Mucosa of stomach (tissue), 1 donor: ENCODE data around the gene CDH4.

ENCODE experiments used
- H3K27me3 ChIP-seq: one replicate; pipeline ENCODE4 v1.7.0; 2013; ENCODE audit warnings: mild to moderate bottlenecking, low read length; ENCODE audit not compliant: control insufficient read depth, insufficient read depth
- H3K36me3 ChIP-seq: one replicate; pipeline ENCODE4 v1.7.0; 2013; ENCODE audit warnings: low read length; ENCODE audit not compliant: control insufficient read depth, insufficient read depth
- H3K4me1 ChIP-seq: one replicate; pipeline ENCODE4 v1.7.0; 2013; ENCODE audit warnings: mild to moderate bottlenecking, low read length; ENCODE audit not compliant: control insufficient read depth, insufficient read depth
- H3K4me3 ChIP-seq: one replicate; pipeline ENCODE4 v1.7.0; 2013; ENCODE audit warnings: low read length
- H3K9ac ChIP-seq: one replicate; pipeline ENCODE4 v1.7.0; 2013; ENCODE audit warnings: mild to moderate bottlenecking, low read length, moderate library complexity
- H3K9me3 ChIP-seq: one replicate; pipeline ENCODE4 v1.7.0; 2013; ENCODE audit warnings: mild to moderate bottlenecking, low read length, moderate library complexity; ENCODE audit not compliant: control insufficient read depth
- donor health status: Pancreatic carcinoma.

The CDH4 gene

DNA sequence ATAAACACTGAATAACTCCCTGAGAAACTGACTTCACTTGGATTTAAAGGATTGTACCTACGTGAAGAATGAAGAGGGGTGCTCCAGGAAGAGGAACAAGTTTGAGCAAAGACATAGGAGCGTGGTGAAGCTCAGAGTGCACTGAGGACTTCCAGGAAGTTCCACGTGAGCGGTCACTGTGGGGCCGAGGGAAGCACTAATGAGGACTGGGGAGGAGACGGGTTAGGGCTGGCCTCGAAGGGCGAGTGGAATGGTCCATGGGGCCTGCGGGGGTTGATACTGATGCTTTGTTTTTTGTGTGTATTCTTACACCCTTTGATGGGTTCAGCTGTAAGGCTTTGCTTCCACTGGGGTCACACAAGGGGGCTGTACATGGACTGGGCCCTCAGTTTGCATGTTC is 91.9 kb downstream of the CDH4 start:
- no peaks in the 10 kb centered on the region for H3K4me1 ChIP-seq
- H3K27me3 ChIP-seq: no peaks in the 10 kb centered on the region
- H3K4me3 ChIP-seq: no peak overlapping the region
- H3K36me3 ChIP-seq: no peaks in the 10 kb centered on the region
- no peaks in the 10 kb centered on the region for H3K9me3 ChIP-seq
- no peak overlapping the region for H3K9ac ChIP-seq

DNA sequence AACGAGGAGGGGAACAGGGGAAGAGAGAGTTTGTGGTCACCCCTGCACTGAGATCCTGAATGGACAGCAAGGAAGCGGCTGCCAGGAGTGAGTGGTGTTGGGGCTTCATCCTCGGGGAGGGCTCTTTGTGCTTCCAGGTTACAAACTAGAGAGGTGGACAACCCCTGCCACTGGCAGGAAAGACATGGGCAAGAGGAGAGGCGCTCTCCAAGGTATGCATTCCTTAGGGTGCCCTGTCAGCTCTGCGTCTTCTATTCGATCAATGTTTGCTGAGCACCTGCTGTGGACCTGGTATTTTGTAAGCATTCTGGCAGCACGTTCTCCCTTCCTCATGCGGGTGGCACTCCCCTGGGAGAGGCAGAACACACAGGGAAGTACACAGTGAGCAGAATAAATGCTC is 93.6 kb downstream of the CDH4 start:
- Histone ChIP-seq H3K27me3 (no peaks in the 10 kb centered on the region), H3K9ac (no peak overlapping the region), H3K36me3 (no peaks in the 10 kb centered on the region), H3K4me3 (no peak overlapping the region), H3K4me1 (no peaks in the 10 kb centered on the region), H3K9me3 (no peaks in the 10 kb centered on the region)

DNA sequence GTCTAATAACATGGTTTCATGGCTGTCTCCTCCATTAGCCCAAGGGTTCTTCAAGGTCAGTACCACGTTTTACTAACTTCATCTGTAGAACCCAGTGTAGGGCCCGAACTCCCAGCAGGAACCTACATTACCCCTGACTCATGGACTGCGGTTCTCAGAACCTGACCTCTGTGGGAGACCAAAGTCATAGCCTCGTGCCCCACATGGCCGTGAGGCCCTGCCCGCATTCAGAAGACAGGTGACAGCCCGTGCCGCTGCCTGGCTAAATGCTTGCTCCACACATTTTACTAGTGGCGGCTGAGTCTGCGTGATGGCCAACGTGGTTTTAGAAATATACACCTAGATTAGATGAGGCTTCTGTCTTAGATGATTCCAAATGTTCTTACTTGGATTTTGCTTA is 94.9 kb downstream of the CDH4 start:
- no peak overlapping the region for H3K9ac ChIP-seq
- no peaks in the 10 kb centered on the region for H3K4me1 ChIP-seq
- H3K27me3 ChIP-seq: no peaks in the 10 kb centered on the region
- no peak overlapping the region for H3K4me3 ChIP-seq
- no peaks in the 10 kb centered on the region for H3K36me3 ChIP-seq
- H3K9me3 ChIP-seq: no peaks in the 10 kb centered on the region

DNA sequence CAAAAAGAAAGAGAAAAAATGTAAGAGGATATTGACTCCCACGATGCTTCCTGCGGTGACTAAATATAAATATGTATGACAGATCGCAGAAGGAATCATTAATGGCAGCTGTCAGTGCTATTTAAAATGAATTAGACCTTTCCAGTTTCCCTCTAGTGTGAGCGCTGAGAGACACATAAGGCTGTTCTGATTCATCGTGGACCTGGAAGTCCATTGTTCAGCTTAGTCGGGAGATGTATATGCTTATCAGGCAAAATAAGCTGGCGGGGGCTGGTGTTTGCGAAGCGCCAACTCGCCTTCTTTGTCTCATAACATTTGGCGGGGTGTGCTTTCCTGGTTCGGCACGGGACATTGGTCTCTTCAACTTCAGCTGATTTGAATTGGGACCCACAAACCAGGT is 95.4 kb downstream of the CDH4 start:
- Histone ChIP-seq H3K4me3 (no peak overlapping the region), H3K9ac (no peak overlapping the region), H3K27me3 (peaks cover under 1% of the 10 kb centered on the region), H3K9me3 (no peaks in the 10 kb centered on the region), H3K4me1 (no peaks in the 10 kb centered on the region), H3K36me3 (no peaks in the 10 kb centered on the region)

DNA sequence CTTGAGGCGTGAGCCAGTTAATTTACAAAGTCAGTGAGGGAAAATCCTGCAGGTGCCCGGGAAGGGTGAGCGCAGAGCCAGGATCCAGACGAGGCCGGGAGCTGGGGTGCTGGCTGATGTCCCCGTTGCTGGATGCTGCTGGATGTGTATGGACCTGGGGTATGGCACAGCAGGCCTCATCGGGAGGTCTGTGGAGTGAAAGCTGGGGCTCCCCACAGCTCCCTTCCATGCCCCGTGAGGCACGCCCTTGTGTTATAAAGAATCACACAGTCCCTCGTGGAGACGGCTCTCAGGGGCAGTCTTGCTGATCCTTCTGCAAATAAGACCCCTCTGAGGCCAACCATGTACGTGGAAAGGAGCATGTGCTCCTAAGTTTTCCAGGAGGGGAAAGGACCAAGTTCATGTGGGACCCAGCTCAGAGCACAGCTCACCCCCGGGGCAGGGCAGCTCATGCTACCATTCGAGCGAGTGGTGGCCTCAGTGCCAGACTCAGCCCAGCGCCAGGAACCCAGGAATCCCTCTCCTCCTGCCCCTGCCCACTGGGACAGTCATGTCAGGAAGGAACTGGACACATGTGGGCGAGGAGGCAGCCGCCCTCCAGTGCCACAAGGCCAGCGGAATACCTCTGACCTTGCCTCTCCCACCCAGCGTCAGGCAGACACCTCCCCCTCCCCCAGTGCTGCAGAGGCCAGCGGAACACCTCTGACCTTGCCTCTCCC is 97.5 kb downstream of the CDH4 start:
- no peak overlapping the region for H3K4me3 ChIP-seq
- H3K9me3 ChIP-seq: no peaks in the 10 kb centered on the region
- H3K36me3 ChIP-seq: no peaks in the 10 kb centered on the region
- H3K9ac ChIP-seq: no peak overlapping the region
- peaks cover 6% of the 10 kb centered on the region for H3K27me3 ChIP-seq
- no peaks in the 10 kb centered on the region for H3K4me1 ChIP-seq

DNA sequence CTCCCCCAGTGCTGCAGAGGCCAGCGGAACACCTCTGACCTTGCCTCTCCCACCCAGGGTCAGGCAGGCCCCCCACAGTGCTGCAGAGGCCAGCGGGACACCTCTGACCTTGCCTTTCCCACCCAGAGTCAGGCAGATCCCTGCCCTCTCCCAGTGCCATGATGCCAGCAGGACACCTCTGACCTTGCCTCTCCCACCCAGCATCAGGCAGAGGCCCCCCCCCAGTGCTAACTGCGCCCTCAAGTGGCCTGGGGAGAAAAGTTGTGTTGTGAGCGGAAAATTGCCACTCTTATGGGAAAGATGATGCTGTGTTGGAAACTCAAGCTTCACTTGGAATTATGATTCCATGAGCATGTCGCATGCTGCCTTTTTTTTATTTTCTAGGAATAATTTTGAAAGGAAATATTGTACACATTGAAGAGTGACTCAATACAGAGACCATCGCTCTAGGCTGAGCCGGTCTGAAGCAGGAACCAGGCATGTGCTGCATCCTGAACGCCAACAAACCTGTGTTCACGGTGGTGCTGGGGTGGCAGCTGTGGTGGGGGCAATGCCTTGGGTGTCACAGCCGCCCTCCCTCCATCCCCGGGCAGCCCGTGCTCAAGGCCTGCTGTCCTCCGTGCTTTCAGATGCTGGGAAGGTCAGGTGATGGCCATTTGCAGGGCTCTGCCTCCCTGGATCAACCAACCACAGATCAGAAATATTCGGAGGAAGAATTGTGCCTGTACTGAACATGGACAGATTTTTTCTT is 98.6 kb downstream of the CDH4 start:
- no peaks in the 10 kb centered on the region for H3K9me3 ChIP-seq
- no peaks in the 10 kb centered on the region for H3K36me3 ChIP-seq
- H3K27me3 ChIP-seq: peaks cover 6% of the 10 kb centered on the region
- H3K9ac ChIP-seq: no peak overlapping the region
- no peaks in the 10 kb centered on the region for H3K4me1 ChIP-seq
- H3K4me3 ChIP-seq: no peak overlapping the region

DNA sequence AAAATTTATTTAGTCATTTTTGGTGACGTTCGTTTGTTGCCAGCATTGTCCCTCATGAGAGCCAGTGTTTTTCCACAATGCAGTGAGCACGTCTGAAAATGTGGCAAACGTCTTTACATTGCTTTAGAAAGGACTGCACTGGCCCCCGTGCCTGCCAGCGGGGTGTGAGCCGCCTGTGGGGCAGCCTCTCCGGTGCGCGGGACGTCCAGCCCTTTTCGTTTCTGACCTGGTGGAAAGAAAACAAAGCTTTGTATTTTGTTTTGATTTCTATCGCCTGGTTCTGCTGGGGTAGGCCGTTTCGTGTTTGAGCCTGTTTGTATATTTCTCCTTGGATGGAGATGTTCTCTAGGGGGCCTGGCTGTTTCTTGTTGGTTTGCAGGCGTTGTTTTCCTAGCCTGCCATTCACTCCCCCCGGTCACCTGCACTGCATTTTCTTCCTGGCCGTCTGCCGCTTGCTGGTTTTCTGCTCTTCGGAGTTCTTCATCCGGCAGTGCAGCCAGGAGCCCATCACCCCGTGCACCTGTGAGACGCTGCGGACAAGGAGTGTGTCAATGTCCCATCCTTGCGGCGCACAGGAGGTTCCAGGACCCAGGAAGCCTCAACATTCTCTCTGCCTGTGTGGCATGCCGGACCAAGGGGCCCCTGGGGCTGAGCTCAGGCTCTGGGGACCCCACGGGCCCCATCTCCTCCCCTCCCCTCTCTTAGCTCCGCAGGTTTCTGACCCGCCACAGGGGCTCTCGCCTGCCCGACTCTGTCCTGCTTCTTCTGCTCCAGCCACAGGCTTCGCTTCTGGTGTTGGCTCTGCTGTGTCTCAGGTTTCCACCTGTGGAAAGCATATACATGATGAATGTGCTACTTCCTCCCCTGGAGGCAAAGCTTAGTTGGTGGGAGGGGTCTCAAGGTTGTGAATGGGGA is 100.5 kb downstream of the CDH4 start:
- no peaks in the 10 kb centered on the region for H3K4me1 ChIP-seq
- peaks cover 6% of the 10 kb centered on the region for H3K27me3 ChIP-seq
- no peaks in the 10 kb centered on the region for H3K9me3 ChIP-seq
- H3K36me3 ChIP-seq: no peaks in the 10 kb centered on the region
- H3K9ac ChIP-seq: no peak overlapping the region
- H3K4me3 ChIP-seq: no peak overlapping the region

DNA sequence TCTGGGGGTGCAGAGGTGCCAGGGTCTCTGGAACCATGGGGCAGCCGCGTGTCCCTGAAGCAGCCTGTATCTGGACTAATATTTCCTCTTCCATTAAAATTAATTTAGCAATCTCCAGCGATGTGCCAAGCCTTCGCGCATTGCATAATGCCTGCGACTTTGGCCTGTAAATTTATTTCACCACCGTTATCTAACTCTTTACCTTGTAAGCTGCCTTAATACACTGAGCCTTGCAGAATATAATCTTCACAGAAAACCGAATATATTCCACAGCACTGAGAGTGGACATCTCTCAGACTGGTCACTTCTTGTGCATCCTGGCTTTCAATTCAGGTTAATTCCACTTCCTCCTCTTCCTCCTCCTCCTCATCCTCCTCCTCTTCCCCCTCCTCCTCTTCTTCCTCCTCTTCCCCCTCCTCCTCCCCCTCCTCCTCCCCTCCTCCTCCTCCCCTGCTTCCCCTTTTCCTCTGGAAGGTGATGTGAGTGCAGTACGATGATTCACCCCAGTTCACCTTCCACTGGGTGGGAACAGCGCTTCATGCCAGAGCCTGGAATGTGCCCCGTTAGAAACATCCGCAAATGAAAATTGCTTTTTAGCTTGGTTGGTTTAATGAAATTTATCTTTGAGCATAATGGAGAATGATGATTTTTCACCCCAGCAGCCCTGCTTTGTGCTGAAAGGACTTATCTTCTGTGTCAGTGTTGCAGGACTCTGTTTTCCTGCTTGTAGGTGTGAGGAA is 101.4 kb downstream of the CDH4 start:
- Histone ChIP-seq H3K9ac (no peak overlapping the region), H3K4me1 (no peaks in the 10 kb centered on the region), H3K4me3 (no peak overlapping the region), H3K27me3 (peaks cover 6% of the 10 kb centered on the region), H3K9me3 (no peaks in the 10 kb centered on the region), H3K36me3 (no peaks in the 10 kb centered on the region)

DNA sequence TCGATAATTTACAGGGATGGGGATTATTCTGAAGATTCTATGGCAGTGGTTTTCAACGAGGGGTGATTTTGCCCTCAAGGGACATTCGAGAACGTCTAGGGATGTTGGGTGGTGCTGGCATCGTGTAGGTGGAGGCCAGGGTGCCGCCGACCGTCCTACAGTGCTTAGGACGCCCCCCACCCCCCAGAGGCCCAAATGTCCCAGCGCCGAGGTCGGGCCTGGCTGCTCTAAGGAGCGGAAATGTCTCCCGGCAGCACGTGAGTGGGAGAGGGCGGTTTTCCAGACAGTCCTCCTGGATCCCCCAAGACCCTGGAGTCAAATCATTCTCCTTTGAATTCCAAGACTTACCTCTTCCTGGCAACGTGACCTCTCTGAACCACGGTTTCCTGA is 101.9 kb downstream of the CDH4 start:
- Histone ChIP-seq H3K9me3 (no peaks in the 10 kb centered on the region), H3K27me3 (peaks cover 6% of the 10 kb centered on the region), H3K4me3 (no peak overlapping the region), H3K36me3 (no peaks in the 10 kb centered on the region), H3K4me1 (no peaks in the 10 kb centered on the region), H3K9ac (no peak overlapping the region)

DNA sequence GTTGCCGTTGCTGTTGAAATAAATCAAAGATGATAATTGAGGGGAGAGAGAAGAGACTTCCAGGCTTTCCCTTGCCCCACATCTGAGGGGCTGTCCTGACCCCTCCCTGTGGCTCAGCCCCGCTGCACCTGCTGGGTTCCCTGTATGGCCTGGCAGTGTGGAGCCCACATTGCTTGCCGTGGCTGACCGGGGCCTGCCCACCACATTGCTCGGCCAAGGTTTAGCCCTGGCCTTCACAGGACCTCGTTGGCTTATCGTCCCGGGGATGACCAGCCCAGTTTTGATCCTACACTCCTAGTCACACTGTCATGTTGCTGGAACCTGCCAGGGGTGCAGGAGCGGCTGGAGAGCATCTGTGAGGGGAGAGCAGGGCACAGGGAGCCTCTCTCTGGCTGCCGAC is 102.4 kb downstream of the CDH4 start:
- Histone ChIP-seq H3K27me3 (peaks cover 6% of the 10 kb centered on the region), H3K9ac (no peak overlapping the region), H3K4me3 (no peak overlapping the region), H3K9me3 (no peaks in the 10 kb centered on the region), H3K36me3 (no peaks in the 10 kb centered on the region), H3K4me1 (no peaks in the 10 kb centered on the region)

DNA sequence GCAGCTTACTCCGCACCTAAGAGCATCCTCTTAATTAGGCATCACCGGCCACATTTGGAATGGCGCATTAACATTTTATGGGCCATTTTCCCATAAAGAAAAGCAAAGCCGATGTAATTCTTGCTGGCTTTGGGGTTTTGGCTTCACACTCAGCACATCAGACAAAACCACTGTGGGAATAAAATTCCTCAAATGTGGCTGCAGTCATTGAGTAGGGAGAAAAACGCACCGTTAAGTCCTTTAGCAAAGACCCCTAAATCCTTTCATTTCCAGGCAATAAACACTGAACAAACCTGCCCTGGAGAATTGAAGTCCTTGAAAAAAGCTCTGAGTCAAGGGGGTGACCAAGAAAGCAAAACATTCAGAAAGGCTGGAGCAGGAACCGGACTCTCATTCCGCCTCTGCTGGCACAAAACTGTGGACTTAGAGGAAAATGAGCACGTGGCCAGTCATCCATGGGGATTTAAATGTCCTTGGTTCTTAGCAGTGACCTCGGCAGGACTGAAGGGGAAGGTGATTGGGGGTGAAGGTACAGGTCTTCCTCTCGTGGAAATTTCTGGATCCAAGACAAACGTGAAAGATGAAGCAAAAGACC is 102.9 kb downstream of the CDH4 start:
- H3K9me3 ChIP-seq: no peaks in the 10 kb centered on the region
- H3K4me3 ChIP-seq: no peak overlapping the region
- H3K9ac ChIP-seq: no peak overlapping the region
- H3K4me1 ChIP-seq: no peaks in the 10 kb centered on the region
- peaks cover 6% of the 10 kb centered on the region for H3K27me3 ChIP-seq
- H3K36me3 ChIP-seq: no peaks in the 10 kb centered on the region
